Endothelial cell (in vitro differentiated cells): ENCODE results near the gene NEMP1. TPM values are rescaled to one million over a fixed set of nuclear protein-coding genes. Genes with fewer than 3 reads are reported as not detected.
"Not testable (repeated sequence)": the region's sequence is repeated elsewhere in the genome, so short reads cannot be mapped to it uniquely, and the experiment has no call there.

Experiments
- DNase-seq: peaks from one replicate; pipeline ENCODE4 v3.0.0; 2021; ENCODE audit warnings: low spot score
- H3K27ac Mint-ChIP-seq: one replicate; pipeline ENCODE4 v1.8.0; 2021; ENCODE audit warnings: mixed read lengths, inconsistent platforms; ENCODE audit not compliant: unreplicated experiment
- H3K27me3 Mint-ChIP-seq: one replicate; pipeline ENCODE4 v1.8.0; 2021; ENCODE audit warnings: mild to moderate bottlenecking, moderate library complexity, mixed read lengths, inconsistent platforms; ENCODE audit not compliant: unreplicated experiment
- H3K36me3 Mint-ChIP-seq: one replicate; pipeline ENCODE4 v1.8.0; 2021; ENCODE audit warnings: mild to moderate bottlenecking, low read depth, mixed read lengths, inconsistent platforms; ENCODE audit not compliant: unreplicated experiment
- H3K4me1 Mint-ChIP-seq: one replicate; pipeline ENCODE4 v1.8.0; 2021; ENCODE audit warnings: mild to moderate bottlenecking, mixed read lengths, inconsistent platforms; ENCODE audit not compliant: unreplicated experiment
- H3K4me3 Mint-ChIP-seq: one replicate; pipeline ENCODE4 v1.8.0; 2021; ENCODE audit warnings: mild to moderate bottlenecking, mixed read lengths, inconsistent platforms; ENCODE audit not compliant: unreplicated experiment
- H3K9me3 Mint-ChIP-seq: one replicate; pipeline ENCODE4 v1.8.0; 2021; ENCODE audit warnings: mixed read lengths, inconsistent platforms; ENCODE audit not compliant: unreplicated experiment
- total RNA-seq: library from RNA; stranded (reverse); fragmentation: NEBNext Ultra II Directional; extraction: Animal tissue kit (Norgen Biotek cat#: 25700); gene quantifications from one replicate; pipeline ENCODE4 v1.2.1, GENCODE V29; 2021; ENCODE audit not compliant: unreplicated experiment
- TF ChIP-seq, protein P1 (sequence below): fragments of 200-600 bp; sonication (generic); IDR thresholded peaks from one replicate; pipeline ENCODE4 v1.5.0; 2021; ENCODE audit warnings: antibody characterized with exemption; ENCODE audit not compliant: unreplicated experiment

NEMP1 gene
- total RNA-seq, 1 donor from 2014 or later, result 17.6 TPM

DNA sequence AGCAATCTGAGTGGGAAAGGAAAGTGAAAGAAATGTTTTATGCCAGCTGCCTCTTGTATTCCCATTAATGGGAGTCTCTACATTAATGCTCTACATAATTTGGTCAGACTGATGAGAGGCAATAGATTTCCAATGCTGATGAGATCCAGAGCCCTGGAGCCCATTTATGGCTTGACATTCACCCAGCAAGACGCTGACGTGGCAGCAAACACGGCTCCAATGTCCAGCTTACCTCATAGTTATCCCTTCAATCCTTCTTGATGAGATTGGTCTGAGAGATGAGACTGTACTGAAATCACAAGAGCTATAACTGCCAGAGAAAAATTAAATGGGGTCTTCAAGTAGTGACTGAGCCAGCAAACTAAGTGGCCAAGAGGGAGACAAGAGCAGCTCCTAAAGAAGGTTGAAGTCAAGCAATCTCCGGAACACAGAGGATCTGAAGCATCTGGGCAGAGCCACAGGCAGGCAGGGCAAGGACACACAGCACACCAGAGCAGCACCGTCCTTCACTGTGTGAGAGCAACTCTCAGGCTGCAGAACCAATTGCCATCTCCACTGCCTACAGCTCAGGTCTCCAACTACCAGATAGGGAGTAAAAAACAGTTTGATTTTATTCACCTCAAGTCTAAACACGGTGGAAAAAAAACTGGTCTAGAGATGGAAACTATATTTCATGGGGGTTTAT is 21.4 kb downstream of the NEMP1 start:
- H3K4me1 Mint-ChIP-seq, result peaks cover 8% of the 10 kb centered on the region
- no peak overlapping the region for H3K27ac Mint-ChIP-seq
- H3K4me3 Mint-ChIP-seq, result no peak overlapping the region
- H3K27me3 Mint-ChIP-seq, result no peaks in the 10 kb centered on the region
- TF ChIP-seq, protein P1, sequence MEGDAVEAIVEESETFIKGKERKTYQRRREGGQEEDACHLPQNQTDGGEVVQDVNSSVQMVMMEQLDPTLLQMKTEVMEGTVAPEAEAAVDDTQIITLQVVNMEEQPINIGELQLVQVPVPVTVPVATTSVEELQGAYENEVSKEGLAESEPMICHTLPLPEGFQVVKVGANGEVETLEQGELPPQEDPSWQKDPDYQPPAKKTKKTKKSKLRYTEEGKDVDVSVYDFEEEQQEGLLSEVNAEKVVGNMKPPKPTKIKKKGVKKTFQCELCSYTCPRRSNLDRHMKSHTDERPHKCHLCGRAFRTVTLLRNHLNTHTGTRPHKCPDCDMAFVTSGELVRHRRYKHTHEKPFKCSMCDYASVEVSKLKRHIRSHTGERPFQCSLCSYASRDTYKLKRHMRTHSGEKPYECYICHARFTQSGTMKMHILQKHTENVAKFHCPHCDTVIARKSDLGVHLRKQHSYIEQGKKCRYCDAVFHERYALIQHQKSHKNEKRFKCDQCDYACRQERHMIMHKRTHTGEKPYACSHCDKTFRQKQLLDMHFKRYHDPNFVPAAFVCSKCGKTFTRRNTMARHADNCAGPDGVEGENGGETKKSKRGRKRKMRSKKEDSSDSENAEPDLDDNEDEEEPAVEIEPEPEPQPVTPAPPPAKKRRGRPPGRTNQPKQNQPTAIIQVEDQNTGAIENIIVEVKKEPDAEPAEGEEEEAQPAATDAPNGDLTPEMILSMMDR, result no peak
- H3K9me3 Mint-ChIP-seq, result no peaks in the 10 kb centered on the region
- DNase-seq, result no peak
- H3K36me3 Mint-ChIP-seq, result no peaks in the 10 kb centered on the region

DNA sequence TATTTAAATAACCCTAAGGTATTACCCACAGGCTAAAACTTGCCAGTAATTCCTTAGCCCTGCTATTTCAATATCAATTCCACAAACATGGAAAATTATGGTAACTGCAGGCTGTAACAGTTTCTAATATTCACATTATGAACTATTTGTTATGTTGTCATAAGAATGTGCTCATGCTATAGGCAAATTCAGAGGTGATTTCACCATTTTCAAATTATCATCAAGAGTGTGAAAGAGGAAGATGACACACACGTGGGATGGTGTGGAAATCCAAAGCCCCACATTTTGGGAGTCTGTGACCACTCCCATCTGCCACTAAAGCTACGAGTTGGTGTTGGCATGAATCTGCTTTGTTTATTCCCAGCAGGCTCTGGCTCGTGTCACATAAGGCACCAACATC is 22.8 kb downstream of the NEMP1 start:
- TF ChIP-seq, protein P1, result no peak
- Mint-ChIP-seq H3K4me1 (peaks cover 8% of the 10 kb centered on the region), H3K36me3 (no peaks in the 10 kb centered on the region), H3K27me3 (no peaks in the 10 kb centered on the region), H3K27ac (peak overlapping the region; percentile 30), H3K4me3 (no peak overlapping the region), H3K9me3 (no peaks in the 10 kb centered on the region)
- DNase-seq, result no peak

DNA sequence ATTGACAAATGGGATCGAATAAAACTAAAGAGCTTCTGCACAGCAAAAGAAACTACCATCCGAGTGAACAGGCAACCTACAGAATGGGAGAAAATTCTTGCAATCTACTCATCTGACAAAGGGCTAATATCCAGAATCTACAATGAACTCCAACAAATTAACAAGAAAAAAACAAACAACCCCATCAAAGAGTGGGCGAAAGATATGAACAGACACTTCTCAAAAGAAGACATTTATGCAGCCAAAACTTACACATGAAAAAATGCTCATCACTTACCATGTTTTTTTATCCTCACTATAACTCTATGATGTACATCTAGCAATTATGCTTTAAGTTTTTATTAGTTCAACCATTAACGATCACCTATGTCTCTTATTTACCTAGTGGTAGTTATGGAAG is 24.7 kb downstream of the NEMP1 start:
- H3K27me3 Mint-ChIP-seq, H3K4me3 Mint-ChIP-seq, DNase-seq, H3K27ac Mint-ChIP-seq, H3K36me3 Mint-ChIP-seq, H3K4me1 Mint-ChIP-seq, H3K9me3 Mint-ChIP-seq: not testable (repeated sequence)

DNA sequence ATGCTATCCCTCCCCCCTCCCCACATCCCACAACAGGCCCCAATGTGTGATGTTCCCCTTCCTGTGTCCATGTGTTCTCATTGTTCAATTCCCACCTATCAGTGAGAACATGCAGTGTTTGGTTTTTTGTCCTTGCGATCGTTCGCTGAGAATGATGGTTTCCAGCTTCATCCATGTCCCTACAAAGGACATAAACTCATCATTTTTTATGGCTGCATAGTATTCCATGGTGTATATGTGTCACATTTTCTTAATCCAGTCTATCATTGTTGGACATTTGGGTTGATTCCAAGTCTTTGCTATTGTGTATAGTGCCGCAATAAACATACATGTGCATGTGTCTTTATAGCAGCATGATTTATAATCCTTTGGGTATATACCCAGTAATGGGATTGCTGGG is 25.4 kb downstream of the NEMP1 start:
- H3K36me3 Mint-ChIP-seq, H3K4me1 Mint-ChIP-seq, H3K27me3 Mint-ChIP-seq, H3K9me3 Mint-ChIP-seq, H3K27ac Mint-ChIP-seq, DNase-seq, H3K4me3 Mint-ChIP-seq: not testable (repeated sequence)

DNA sequence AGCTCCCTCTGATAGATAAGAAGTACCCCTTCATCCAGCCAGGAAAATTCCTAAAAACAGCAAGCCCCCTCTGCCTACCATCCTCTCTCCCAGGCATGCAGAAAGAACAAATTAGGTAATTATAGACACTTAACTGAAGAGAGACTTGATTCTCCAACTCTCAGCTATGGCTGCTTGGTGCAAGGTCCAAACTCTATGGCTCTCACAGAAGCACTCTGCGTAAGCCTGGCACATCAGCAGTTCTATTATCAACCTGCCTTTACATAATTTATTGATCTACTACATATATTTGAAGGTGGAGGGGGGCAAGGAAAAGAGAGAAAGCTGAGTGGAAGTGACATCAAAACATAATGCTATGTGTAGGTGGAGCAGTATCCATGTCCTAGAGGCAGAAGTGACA is 27.6 kb downstream of the NEMP1 start:
- no peak overlapping the region for H3K4me3 Mint-ChIP-seq
- H3K27me3 Mint-ChIP-seq, result peaks cover 4% of the 10 kb centered on the region
- peaks cover 9% of the 10 kb centered on the region for H3K4me1 Mint-ChIP-seq
- no peak for DNase-seq
- no peaks in the 10 kb centered on the region for H3K9me3 Mint-ChIP-seq
- TF ChIP-seq, protein P1, result no peak
- H3K27ac Mint-ChIP-seq, result no peak overlapping the region
- H3K36me3 Mint-ChIP-seq, result peaks cover 3% of the 10 kb centered on the region

DNA sequence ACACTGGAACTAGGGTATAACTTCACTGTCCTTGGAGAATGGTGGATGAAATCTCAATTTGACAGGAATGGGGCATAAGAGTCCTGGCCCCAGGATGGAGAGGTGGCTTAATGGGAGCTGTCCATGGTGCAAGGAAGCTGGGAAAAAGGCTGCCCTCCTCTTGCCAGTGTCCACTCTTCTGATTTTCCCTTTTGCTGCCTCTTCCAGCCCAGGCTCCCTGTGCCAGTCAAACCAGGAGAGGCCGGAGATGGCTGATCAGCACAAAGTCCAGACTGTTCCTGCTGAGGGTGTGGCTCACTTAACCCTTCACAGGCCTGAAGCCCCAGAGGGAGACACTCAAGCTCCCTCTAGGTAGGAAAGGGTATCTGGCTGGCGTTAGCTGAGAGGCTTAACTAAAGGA is 28.7 kb downstream of the NEMP1 start, which contains the start of gene MYO1A:
Gene MYO1A, minus strand, starts transcription at position 240 of the 400 bp plus-strand sequence. CDS start 1,806 bp downstream, outside the sequence.
- Mint-ChIP-seq H3K4me3 (no peak within 1 kb of the TSS), H3K27me3 (peaks cover 5% of the 10 kb centered on the region), H3K27ac (no peak within 1 kb of the TSS), H3K4me1 (peaks cover 15% of the 10 kb centered on the region), H3K36me3 (peaks cover 3% of the 10 kb centered on the region), H3K9me3 (no peaks in the 10 kb centered on the region)
- TF ChIP-seq, protein P1, result no peak
- peak; percentile 40 for DNase-seq
